ENCODE data around the gene PTPRD.
"Not testable (repeated sequence)": the region's sequence is repeated elsewhere in the genome, so short reads cannot be mapped to it uniquely, and the experiment has no call there.

PTPRD gene

GRCh38 chr9:10403283-10403682, 209.5 kb downstream of the PTPRD start:
- TF ChIP-seq CTCF (IDR thresholded peaks at IDR 0.05; ENCODE audit: control insufficient read depth, insufficient read depth, low read depth, low read length, missing control alignments) = no peak
- no peak overlapping the region for H3K4me3 ChIP-seq (ENCODE audit: control insufficient read depth, low read depth, low read length)
- DNase-seq (ENCODE audit: low read depth) = no peak

GRCh38 chr9:10396615-10397014, 216.2 kb downstream of the PTPRD start:
- no peak for TF ChIP-seq CTCF (IDR thresholded peaks at IDR 0.05; ENCODE audit: control insufficient read depth, insufficient read depth, low read depth, low read length, missing control alignments)
- DNase-seq (ENCODE audit: low read depth) = no peak
- no peak overlapping the region for H3K4me3 ChIP-seq (ENCODE audit: control insufficient read depth, low read depth, low read length)

GRCh38 chr9:10387282-10387681, 225.5 kb downstream of the PTPRD start:
- TF ChIP-seq CTCF (IDR thresholded peaks at IDR 0.05; ENCODE audit: control insufficient read depth, insufficient read depth, low read depth, low read length, missing control alignments) = no peak
- DNase-seq (ENCODE audit: low read depth) = no peak
- H3K4me3 ChIP-seq (ENCODE audit: control insufficient read depth, low read depth, low read length) = no peak overlapping the region

GRCh38 chr9:10371824-10372223, 241.0 kb downstream of the PTPRD start:
- DNase-seq (ENCODE audit: low read depth) = no peak
- no peak overlapping the region for H3K4me3 ChIP-seq (ENCODE audit: control insufficient read depth, low read depth, low read length)
- TF ChIP-seq CTCF (IDR thresholded peaks at IDR 0.05; ENCODE audit: control insufficient read depth, insufficient read depth, low read depth, low read length, missing control alignments) = no peak

GRCh38 chr9:10366171-10366779, 246.5 kb downstream of the PTPRD start:
- DNase-seq (ENCODE audit: low read depth) = no peak
- no peak for TF ChIP-seq CTCF (IDR thresholded peaks at IDR 0.05; ENCODE audit: control insufficient read depth, insufficient read depth, low read depth, low read length, missing control alignments)
- no peak overlapping the region for H3K4me3 ChIP-seq (ENCODE audit: control insufficient read depth, low read depth, low read length)

GRCh38 chr9:10354591-10354990, 258.2 kb downstream of the PTPRD start:
- no peak overlapping the region for H3K4me3 ChIP-seq (ENCODE audit: control insufficient read depth, low read depth, low read length)
- DNase-seq (ENCODE audit: low read depth) = no peak
- TF ChIP-seq CTCF (IDR thresholded peaks at IDR 0.05; ENCODE audit: control insufficient read depth, insufficient read depth, low read depth, low read length, missing control alignments) = no peak

GRCh38 chr9:10345621-10346020, 267.2 kb downstream of the PTPRD start:
- not testable (repeated sequence) for H3K4me3 ChIP-seq (ENCODE audit: control insufficient read depth, low read depth, low read length); DNase-seq (ENCODE audit: low read depth)
